Neural cell (in vitro differentiated cells): ENCODE measurements around the gene ERVH48-1. TPM values are rescaled to one million over a fixed set of nuclear protein-coding genes. Genes with fewer than 3 reads are reported as not detected.
A peak's percentile ranks its signal among the peaks of the same experiment; 100 is the strongest.

ENCODE experiments used
- H2AFZ ChIP-seq: fragments of 200-600, 300-800 bp; sonication (generic), shearing (Covaris generic); 2 replicates; pipeline ENCODE4 v1.6.0; 2014; ENCODE audit warnings: low read depth, mild to moderate bottlenecking, antibody characterized with exemption, low read length, moderate library complexity
- H3F3A ChIP-seq: fragments of 200-600 bp; shearing (Covaris generic); 2 replicates; pipeline ENCODE4 v1.6.1; 2016; ENCODE audit warnings: mild to moderate bottlenecking, moderate library complexity, mixed read lengths, antibody characterized with exemption, low read length; ENCODE audit not compliant: insufficient read depth, poor library complexity, severe bottlenecking
- H3K27ac ChIP-seq: fragments of 200-600, 300-800 bp; sonication (generic), shearing (Covaris generic); 2 replicates; pipeline ENCODE4 v1.5.1; 2014; ENCODE audit warnings: mild to moderate bottlenecking, low read length, moderate library complexity
- H3K27me3 ChIP-seq: fragments of 300-800, 200-600 bp; sonication (generic), shearing (Covaris generic); 2 replicates; pipeline ENCODE4 v1.6.0; 2014; ENCODE audit warnings: mild to moderate bottlenecking, low read depth, low read length, moderate library complexity; ENCODE audit not compliant: insufficient read depth
- H3K36me3 ChIP-seq: fragments of 300-800, 200-600 bp; sonication (generic), shearing (Covaris generic); 2 replicates; pipeline ENCODE4 v1.5.1; 2014; ENCODE audit warnings: mild to moderate bottlenecking, antibody characterized with exemption, low read length, moderate library complexity; ENCODE audit not compliant: insufficient read depth
- H3K4me2 ChIP-seq: fragments of 300-800, 200-600 bp; sonication (generic), shearing (Covaris generic); 2 replicates; pipeline ENCODE4 v1.6.0; 2014; ENCODE audit warnings: mild to moderate bottlenecking, low read length
- H3K4me3 ChIP-seq: fragments of 300-800, 200-600 bp; sonication (generic), shearing (Covaris generic); 2 replicates; pipeline ENCODE4 v1.5.1; 2014; ENCODE audit warnings: mild to moderate bottlenecking, low read length, moderate library complexity
- H3K79me2 ChIP-seq: fragments of 200-600 bp; shearing (Covaris generic); replicated peaks from 2 replicates; pipeline ENCODE4 v1.6.0; 2014; ENCODE audit warnings: mild to moderate bottlenecking, low read length, moderate library complexity; ENCODE audit not compliant: insufficient read depth
- H3K9ac ChIP-seq: fragments of 300-800, 200-600 bp; sonication (generic), shearing (Covaris generic); 2 replicates; pipeline ENCODE4 v1.6.1; 2016; ENCODE audit warnings: mild to moderate bottlenecking, low read length, mixed read lengths
- H3K9me2 ChIP-seq: fragments of 200-600 bp; shearing (Covaris generic); 2 replicates; pipeline ENCODE4 v1.6.1; 2016; ENCODE audit warnings: mild to moderate bottlenecking, low read length, mixed read lengths; ENCODE audit not compliant: insufficient read depth
- H3K9me3 ChIP-seq: fragments of 200-600, 300-800 bp; sonication (generic), shearing (Covaris generic); 2 replicates; pipeline ENCODE4 v1.6.1; 2016; ENCODE audit warnings: mild to moderate bottlenecking, mixed run types, low read length, moderate library complexity, mixed read lengths
- H4K20me1 ChIP-seq: fragments of 200-600 bp; shearing (Covaris generic); 2 replicates; pipeline ENCODE4 v1.6.1; 2016; ENCODE audit warnings: mild to moderate bottlenecking, mixed run types; ENCODE audit not compliant: insufficient read depth
- CTCF ChIP-seq: fragments of 450-650 bp; IDR thresholded peaks from 2 replicates; pipeline ENCODE4 v1.5.1; 2014; ENCODE audit warnings: antibody characterized with exemption, mild to moderate bottlenecking, moderate library complexity; ENCODE audit not compliant: poor library complexity, severe bottlenecking
- EZH2 ChIP-seq: fragments of 200-600, 300-800 bp; shearing (Covaris generic), sonication (generic); IDR thresholded peaks from 2 replicates; pipeline ENCODE4 v1.6.1; 2014; ENCODE audit warnings: antibody characterized with exemption, low read length, borderline replicate concordance, mild to moderate bottlenecking; ENCODE audit not compliant: insufficient read depth, poor library complexity, severe bottlenecking
- MXI1 ChIP-seq: fragments of 450-650 bp; conservative IDR thresholded peaks from 2 replicates; pipeline ENCODE4 v1.6.1; 2014; ENCODE audit warnings: antibody characterized with exemption, mild to moderate bottlenecking; ENCODE audit not compliant: poor library complexity, severe bottlenecking
- POLR2AphosphoS5 ChIP-seq: IDR thresholded peaks from 2 replicates; pipeline ENCODE4 v1.6.1; 2012
- REST ChIP-seq: IDR thresholded peaks from 2 replicates; pipeline ENCODE4 v1.6.1; 2012; ENCODE audit warnings: borderline replicate concordance
- TAF1 ChIP-seq: IDR thresholded peaks from 2 replicates; pipeline ENCODE4 v1.6.1; 2012; ENCODE audit warnings: low read depth
- polyA plus RNA-seq: library from polyadenylated mRNA; depleted of rRNA; stranded (reverse); fragments of >200 nt; gene quantifications from 2 replicates; pipeline ENCODE4 v1.2.3, GENCODE V29; 2014

The ERVH48-1 gene
- polyA plus RNA-seq, 1 donor from 2014 or later, result not detected

DNA sequence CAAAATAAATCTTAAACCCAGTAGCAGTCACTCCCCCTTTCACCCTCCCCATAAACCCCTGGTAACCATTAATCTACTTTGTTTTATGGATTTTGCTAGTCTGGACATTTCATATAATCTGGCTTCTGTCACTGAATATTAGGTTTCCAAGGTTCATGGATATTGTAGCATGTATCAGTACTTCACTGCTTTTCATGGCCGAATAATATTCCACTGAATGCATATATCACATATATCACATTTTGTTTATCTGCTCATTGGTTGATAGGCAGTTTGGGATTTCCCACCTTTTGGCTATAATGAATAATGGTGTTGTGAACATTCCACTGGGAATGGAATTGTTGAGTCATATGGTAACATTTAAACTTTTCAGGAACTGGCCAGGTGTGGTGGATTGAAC lies 41.5 kb downstream of the ERVH48-1 start:
- Histone ChIP-seq H3K36me3 (no peaks in the 10 kb centered on the region), H3K4me2 (no peak overlapping the region), H3K27me3 (no peaks in the 10 kb centered on the region), H3K9me2 (no peaks in the 10 kb centered on the region), H3K4me3 (no peak overlapping the region), H3K27ac (no peak overlapping the region), H4K20me1 (no peaks in the 10 kb centered on the region), H2AFZ (no peak overlapping the region), H3K79me2 (peaks cover 8% of the 10 kb centered on the region), H3K9ac (no peak overlapping the region), H3F3A (no peaks in the 10 kb centered on the region), H3K9me3 (no peaks in the 10 kb centered on the region)
- TF ChIP-seq CTCF (no peak), POLR2AphosphoS5 (no peak)

GRCh38 chr21:42880352-42880751 lies 45.1 kb downstream of the ERVH48-1 start:
- H3K27me3 ChIP-seq, result no peaks in the 10 kb centered on the region
- H3K9me3 ChIP-seq, result no peaks in the 10 kb centered on the region
- peak overlapping the region; percentile 88 for H3K4me3 ChIP-seq
- peaks cover 17% of the 10 kb centered on the region for H3K79me2 ChIP-seq
- H3F3A ChIP-seq, result no peaks in the 10 kb centered on the region
- peak overlapping the region; percentile 82 for H3K4me2 ChIP-seq
- no peak overlapping the region for H2AFZ ChIP-seq
- no peaks in the 10 kb centered on the region for H4K20me1 ChIP-seq
- H3K36me3 ChIP-seq, result no peaks in the 10 kb centered on the region
- H3K9me2 ChIP-seq, result no peaks in the 10 kb centered on the region
- H3K27ac ChIP-seq, result no peak overlapping the region
- H3K9ac ChIP-seq, result peak overlapping the region; percentile 82
- TF ChIP-seq EZH2 (no peak), MXI1 (no peak), TAF1 (no peak), REST (no peak), CTCF (no peak)
